H54 (cell line): ENCODE measurements around the gene GPHA2.

ENCODE experiments used
- DNase-seq: peaks from one replicate; pipeline ENCODE4 v3.0.0; 2011; ENCODE audit warnings: low spot score, mixed read lengths; ENCODE audit not compliant: insufficient read length
- FAIRE-seq: peaks from 3 replicates; lab custom pipeline; 2011; peaks lifted over from hg19 to GRCh38; lab: Jason Lieb, UNC
- POLR2A ChIP-seq: IDR thresholded peaks from 2 replicates; pipeline ENCODE4 v1.6.1; 2011; ENCODE audit warnings: low read depth, mild to moderate bottlenecking, low read length

Gene GPHA2

GRCh38 chr11:64887757-64888405 lies 47.8 kb downstream of the GPHA2 start:
- no peak for FAIRE-seq
- TF ChIP-seq POLR2A, result no peak
- DNase-seq, result peak; percentile 72

GRCh38 chr11:64887234-64887756 lies 48.4 kb downstream of the GPHA2 start:
- DNase-seq (no peak), FAIRE-seq (no peak)
- TF ChIP-seq POLR2A, result no peak

- FAIRE-seq (no peak), DNase-seq (no peak)
- TF ChIP-seq POLR2A, result no peak
Measured at GRCh38 chr11:64885367-64886286, 50.1 kb downstream of the GPHA2 start.
